Muscle of arm (tissue), 12 donors: Measurements from ENCODE around the gene PRCP. TPM values are rescaled to one million over a fixed set of nuclear protein-coding genes. Genes with fewer than 3 reads are reported as not detected.
"Not testable (repeated sequence)": the region's sequence is repeated elsewhere in the genome, so short reads cannot be mapped to it uniquely, and the experiment has no call there.

Experiments
- DNase-seq: peaks from one replicate; pipeline ENCODE4 v3.0.0-alpha.2; 2013
- polyA plus RNA-seq, 12 donors: library from polyadenylated mRNA; unstranded; fragments of 120-200 nt; gene quantifications; one replicate each; pipeline ENCODE4 v1.2.1, GENCODE V29; 2013; ENCODE audit not compliant: insufficient read length in 12 of 12

Gene PRCP
- polyA plus RNA-seq, 12 donors, result 91.2 to 155 (median 116) TPM; not detected in 1

DNA sequence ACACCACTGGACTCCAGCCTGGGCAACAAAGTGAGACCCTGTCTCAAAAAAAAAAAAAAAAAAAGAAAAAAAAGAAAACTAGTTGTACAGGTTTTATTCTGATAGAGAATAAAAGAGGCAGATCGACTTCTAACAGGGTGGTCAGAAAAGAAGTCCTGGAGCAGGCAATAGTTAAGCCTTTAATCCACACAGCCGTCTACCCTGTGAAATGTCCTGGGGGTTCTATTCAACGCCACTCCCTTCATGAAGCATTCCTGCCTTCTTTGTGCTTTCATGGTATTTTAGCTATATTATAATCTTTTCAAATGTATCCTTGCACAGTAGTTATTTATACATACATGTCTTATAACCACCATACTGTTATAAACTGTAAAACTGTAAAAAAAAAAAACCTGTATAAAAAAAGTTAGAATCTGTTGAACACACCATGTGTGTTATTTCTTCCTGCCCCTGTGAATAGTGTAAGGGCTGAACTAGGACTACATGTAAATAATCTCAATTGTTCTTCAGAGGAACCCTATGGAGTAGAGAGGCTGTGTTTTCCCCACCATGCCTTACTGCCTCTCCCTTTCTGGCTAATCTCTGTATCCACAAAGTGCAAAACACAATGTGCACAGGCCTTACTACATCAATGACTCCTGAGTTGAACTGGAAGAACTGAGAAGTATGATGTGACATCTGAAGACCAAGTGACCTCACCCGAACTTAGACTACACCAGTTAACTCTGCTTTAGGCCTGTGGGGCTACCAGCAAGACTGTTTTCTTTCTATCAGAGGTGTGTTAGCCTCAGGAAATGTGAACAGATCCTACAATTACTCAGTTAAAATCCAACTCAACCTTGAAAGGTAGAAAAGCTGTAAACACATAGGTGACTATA is 25.3 kb downstream of the PRCP start:
- no peak for DNase-seq

DNA sequence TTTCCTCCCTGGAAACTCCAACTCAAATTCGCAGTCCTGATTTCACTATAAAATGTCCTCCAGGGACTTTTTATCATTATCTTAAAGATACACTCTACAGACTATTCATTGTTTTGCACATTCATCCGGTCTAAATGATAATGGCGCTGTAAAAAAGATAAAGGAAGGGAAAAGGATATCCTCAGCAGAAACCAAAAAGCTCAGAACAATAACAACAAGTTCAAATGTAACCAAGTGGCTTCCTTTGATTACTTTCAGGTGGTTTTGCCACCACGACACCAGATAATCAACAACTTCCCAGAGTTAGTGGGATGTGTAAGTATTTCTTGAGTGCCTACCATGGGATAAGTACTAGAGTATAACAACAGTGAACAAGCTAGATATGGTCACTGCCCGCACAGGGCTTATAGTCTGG is 26.3 kb downstream of the PRCP start:
- DNase-seq, result no peak

DNA sequence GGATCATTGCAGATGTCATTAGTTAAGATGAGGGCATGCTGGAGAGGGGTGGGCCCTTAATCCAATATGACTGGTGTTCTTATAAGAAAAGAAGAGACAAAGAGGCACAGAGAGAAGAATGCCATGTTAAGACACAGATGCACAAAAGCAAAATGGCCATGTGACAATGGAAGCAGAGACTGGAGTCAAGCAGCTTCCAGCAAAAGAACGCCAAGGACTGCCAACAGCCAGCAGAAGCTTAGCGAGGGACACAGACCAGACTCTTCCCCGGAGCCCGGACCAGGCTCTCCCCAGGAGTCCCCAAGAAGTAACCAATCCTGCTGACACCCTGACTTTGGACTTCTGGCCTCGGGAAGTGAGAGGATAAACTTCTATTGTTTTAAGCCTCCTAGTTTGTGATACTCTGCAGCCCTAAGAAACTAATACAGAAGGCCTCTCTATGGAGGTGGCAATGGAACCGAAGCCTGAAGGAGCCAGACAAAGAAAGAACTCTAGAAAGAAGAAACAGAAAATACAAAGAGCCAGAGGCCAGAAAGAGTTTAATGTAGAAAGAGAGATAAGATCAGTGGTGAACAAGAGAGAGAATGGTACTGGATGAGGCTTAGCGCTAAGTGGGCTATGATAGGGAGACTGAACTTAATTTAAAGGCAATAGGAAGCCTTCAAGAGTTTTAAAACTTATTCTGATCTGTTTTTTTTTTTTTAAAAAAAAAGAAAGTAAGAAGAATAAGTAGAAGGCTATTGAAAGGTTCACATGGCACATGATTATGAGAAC is 27.7 kb downstream of the PRCP start:
- DNase-seq, result no peak

GRCh38 chr11:82871646-82872045 is 28.6 kb downstream of the PRCP start:
- no peak for DNase-seq

- no peak for DNase-seq
These were observed 30.6 kb downstream of the PRCP start for GRCh38 chr11:82869657-82870056.

DNA sequence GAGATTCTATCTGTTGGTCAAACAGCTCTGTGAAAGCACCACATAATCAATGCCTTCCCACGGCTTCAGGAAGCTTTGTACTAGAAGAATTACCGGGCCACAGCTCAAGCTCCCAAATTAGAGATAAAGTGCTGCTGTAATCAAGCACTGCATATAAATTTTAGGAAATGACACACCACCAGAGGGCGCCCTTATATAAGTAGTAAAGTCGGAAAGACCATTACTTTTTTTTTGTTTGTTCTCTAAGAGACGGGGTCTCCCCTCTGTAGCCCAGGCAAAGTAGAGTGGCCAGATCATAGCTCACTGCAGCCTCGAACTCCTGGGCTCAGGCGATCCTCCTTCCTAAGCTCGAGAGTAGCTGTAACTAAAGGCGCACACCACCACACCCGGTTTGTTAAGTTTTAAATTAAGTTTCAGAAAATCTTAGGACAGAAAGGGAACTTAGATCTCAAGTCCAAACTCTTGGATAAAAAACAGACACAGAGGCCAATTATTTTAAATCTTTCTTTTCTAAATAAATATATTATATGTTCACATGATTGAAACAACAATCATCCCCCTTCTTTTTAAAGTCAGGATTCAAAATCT is 32.6 kb downstream of the PRCP start:
- peak; percentile 82 for DNase-seq

GRCh38 chr11:82865841-82866240 is 34.4 kb downstream of the PRCP start:
- no peak for DNase-seq

GRCh38 chr11:82864268-82864667 is 36.0 kb downstream of the PRCP start:
- peak; percentile 11 for DNase-seq

DNA sequence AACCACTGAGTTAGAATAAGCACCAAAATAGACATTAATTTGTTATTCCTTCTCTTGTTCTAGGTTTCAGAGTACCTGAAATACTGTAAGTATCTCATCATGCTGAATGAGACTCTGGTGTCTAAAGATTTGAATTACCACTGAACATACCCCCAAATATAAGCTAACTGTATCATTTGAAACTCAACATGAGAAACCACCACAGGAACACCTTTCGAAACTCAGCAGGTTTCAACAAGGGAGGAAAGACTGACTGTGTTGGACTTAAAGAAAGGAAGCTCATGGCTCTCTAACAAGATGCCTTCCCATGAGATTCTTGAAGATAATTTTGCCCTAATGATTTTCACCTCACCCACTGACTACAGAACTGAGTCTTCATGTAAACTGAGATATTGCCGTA is 37.0 kb downstream of the PRCP start:
- DNase-seq, result no peak

DNA sequence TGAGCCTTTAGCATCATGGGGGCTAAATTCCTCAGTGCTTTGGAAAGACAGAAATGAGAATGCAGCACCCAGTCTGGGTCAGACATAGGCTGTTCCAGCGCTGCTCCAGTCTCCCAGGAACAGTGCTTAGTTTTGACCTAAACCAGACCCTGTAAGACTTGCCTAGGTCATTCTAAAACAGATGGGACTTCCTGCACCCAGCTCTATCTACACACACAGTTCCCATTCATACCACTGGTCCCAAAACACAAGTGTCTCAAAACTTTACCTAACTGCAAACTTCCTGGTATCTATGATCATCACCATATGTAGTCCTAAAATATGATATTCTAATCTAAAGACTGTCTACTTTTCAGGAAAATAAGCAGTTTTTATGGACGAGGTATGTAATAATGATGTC is 37.9 kb downstream of the PRCP start:
- DNase-seq, result no peak

DNA sequence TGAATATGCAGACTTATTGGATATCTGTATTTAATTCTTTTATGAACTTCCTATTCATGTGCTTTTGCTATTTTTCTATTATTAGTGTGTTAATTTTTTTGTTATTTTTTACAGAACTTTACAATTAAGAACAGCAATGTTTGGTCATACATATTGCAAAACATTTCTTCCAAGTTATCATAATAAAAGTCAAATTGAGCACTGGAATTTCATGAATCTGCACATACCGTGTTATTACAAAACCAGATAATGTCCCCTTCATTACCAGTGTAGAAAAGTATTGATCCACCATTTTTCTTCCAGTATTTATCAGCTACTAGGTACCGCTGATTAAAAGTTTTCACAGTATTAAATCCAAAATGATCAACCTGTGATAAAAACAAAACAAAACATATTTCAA is 40.5 kb downstream of the PRCP start:
- DNase-seq, result no peak

DNA sequence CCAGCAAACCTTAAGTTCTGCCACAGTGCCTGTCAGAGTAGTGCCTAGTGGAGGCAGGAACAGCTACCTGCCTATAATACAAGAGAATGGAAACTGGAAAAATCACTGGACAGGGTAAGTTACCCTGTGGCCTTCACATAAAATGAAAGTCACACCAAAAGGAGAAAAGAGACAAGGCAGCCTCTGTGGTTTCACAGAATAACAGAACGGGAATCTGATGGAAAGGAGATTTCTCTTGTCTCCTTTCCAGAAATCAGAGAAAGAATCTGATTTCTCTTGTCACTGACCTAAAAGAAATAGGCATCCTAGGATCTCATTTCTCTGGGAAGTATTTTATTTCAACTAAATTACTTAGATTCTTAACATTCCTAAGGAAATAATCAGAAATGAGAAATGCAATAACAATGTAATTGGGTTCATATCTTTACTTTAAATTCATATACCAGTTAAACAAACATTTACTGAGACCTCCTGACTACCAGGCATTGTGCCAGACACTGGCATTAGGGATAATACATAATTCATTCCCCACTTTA is 41.6 kb downstream of the PRCP start:
- no peak for DNase-seq

DNA sequence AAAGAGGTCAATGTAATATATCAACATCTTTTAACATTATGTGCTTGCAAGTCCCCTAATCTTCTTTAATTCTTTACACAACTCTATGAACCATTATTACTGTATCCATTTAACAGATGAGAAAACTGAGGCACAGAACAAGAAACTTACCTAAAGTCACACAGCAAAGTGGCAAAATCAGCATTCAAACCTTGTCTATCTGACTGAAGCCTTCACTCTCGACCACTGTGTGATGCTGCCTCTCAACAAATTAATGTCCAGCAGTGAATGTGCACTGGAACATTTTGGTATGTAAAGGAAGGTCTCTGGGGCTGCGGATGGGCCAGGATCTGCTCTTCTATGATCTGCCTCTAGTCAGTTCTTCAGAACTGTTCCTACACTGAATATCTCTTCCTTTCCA is 42.1 kb downstream of the PRCP start:
- DNase-seq, result no peak

GRCh38 chr11:82857145-82857544 is 43.1 kb downstream of the PRCP start:
- no peak for DNase-seq

DNA sequence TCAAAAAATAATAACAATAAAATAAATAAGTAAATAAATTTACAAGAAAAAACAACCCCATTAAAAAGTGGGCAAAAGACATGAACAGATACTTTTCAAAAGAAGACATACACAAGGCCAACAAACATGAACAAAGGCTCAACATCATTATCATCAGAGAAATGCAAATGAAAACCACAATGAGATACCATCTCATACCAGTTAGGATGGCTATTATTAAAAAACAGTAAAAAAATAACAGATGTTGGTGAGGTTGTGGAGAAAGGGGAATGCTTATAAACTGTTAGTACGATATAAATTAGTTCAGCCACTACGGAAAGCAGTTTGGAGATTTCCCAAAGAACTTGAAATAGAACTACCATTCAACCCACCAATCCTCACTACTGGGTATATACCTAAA is 44.6 kb downstream of the PRCP start:
- DNase-seq, result no peak

GRCh38 chr11:82854916-82855315 is 45.3 kb downstream of the PRCP start:
- DNase-seq, result not testable (repeated sequence)

- DNase-seq, result no peak
These were observed 46.0 kb downstream of the PRCP start for GRCh38 chr11:82854242-82854641.

- no peak for DNase-seq
These were observed 51.4 kb downstream of the PRCP start for GRCh38 chr11:82848829-82849228.

- DNase-seq, result no peak
These were observed 54.6 kb downstream of the PRCP start for GRCh38 chr11:82845356-82846353.

GRCh38 chr11:82843057-82843795 is 57.0 kb downstream of the PRCP start:
- no peak for DNase-seq
